Activated T-cell treated with anti-CD3 and anti-CD28 coated beads, Interleukin-2, amount 50 U/mL, for 4 hours (primary cell): ENCODE data around the gene TERB1. TPM values are rescaled to one million over a fixed set of nuclear protein-coding genes. Genes with fewer than 3 reads are reported as not detected.
"Not testable (repeated sequence)": the region's sequence is repeated elsewhere in the genome, so short reads cannot be mapped to it uniquely, and the experiment has no call there.

Experiments
- ATAC-seq, 2 donors: fragments of 200-7000 bp; cut with Tn5 transposase; one replicate each; pipeline ENCODE4 v1.10.0; 2021
- DNase-seq: peaks from one replicate; pipeline ENCODE4 v3.0.0-alpha.2; 2020
- H3K27me3 Mint-ChIP-seq: one replicate; pipeline ENCODE4 v1.8.0; 2021; ENCODE audit warnings: low read depth, mixed read lengths
- H3K36me3 Mint-ChIP-seq: one replicate; pipeline ENCODE4 v1.8.0; 2022; ENCODE audit warnings: mixed read lengths; ENCODE audit not compliant: insufficient read depth
- H3K4me1 Mint-ChIP-seq: one replicate; pipeline ENCODE4 v1.8.0; 2021; ENCODE audit warnings: low read depth, mixed read lengths
- H3K4me3 Mint-ChIP-seq: one replicate; pipeline ENCODE4 v1.8.0; 2021; ENCODE audit warnings: mild to moderate bottlenecking, moderate library complexity, mixed read lengths
- H3K9me3 Mint-ChIP-seq: one replicate; pipeline ENCODE4 v1.8.0; 2021; ENCODE audit warnings: mixed read lengths
- total RNA-seq, 3 donors: library from RNA; stranded (reverse); gene quantifications; one replicate each; pipeline ENCODE4 v1.2.1, GENCODE V29; 2021

The TERB1 gene
- total RNA-seq, 3 donors from 2014 or later: not detected

DNA sequence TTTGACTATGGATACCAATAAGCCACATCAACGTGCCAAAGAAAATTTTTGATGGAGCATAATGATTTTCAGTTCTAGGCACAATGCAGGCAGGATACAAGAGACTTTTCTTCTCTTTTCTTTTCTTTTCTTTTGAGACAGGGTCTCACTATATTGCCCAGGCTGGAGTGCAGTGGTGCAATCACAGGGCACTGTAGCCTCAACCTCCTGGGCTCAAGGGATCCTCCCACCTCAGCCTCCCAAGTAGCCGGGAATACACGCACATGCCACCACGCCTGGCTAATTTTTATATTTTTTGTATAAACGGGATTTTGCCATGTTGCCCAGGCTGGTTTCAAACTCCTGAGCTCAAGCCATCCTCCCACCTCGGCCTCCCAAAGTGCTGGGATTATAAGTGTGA, 7.4 kb downstream of the TERB1 start:
- not testable (repeated sequence) for H3K4me1 Mint-ChIP-seq, H3K9me3 Mint-ChIP-seq, ATAC-seq, H3K4me3 Mint-ChIP-seq, H3K36me3 Mint-ChIP-seq, H3K27me3 Mint-ChIP-seq, DNase-seq

DNA sequence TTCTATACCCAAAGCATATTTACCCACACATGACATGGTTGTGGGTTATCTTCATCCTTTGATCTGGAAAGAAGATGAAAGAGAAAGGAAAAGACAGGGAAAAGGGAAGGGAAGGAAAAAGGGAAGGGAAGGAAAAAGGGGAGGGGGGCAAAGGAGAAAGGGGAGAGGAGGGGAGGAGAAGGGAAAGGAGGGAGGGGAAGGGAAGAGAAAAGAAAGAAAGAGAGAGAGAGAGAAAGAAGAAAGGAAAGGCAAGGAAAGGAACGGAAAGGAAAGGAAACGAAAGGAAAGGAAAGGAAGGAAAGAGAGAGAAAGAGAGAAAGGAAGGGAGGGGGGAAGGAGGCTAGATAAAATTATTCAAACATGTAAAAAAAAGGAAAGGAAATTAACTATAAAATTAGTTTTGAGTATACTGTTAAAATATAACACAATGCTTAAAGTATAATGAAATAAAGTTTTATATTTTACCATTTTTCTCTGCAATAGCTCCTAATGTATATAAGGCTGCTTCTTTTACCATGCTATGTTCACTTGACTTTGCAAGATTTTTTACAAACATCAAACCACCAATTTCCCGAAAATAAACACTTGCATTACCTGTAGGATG, 11.2 kb downstream of the TERB1 start:
- no peak overlapping the region for H3K4me3 Mint-ChIP-seq
- no peaks in the 10 kb centered on the region for H3K9me3 Mint-ChIP-seq
- no peaks in the 10 kb centered on the region for H3K4me1 Mint-ChIP-seq

DNA sequence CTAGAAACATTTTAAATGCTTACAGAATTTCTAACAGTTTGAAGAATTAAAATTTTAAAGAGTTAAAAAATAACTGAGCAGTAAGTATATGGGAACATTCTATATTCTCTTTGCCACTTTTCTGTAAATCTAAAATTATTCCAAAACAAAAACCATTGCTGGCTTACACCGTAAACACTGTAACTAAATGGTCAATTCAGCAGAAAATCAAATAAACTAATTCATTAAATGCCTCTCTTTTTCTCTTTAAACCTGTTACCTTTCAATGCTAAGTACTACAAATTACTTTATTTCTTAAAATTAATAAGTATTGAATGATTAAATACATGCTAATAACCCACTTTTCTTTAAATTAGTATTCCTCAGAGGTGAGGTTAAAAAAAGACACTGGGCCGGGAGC, 14.0 kb downstream of the TERB1 start:
- no peaks in the 10 kb centered on the region for H3K9me3 Mint-ChIP-seq
- no peaks in the 10 kb centered on the region for H3K36me3 Mint-ChIP-seq
- no peak for ATAC-seq
- H3K4me1 Mint-ChIP-seq: no peaks in the 10 kb centered on the region
- H3K4me3 Mint-ChIP-seq: no peak overlapping the region
- H3K27me3 Mint-ChIP-seq: no peaks in the 10 kb centered on the region
- no peak for DNase-seq

More for the DNA sequence above, 11.2 kb downstream of the TERB1 start:
- Mint-ChIP-seq H3K27me3 (no peaks in the 10 kb centered on the region), H3K36me3 (no peaks in the 10 kb centered on the region)
- ATAC-seq (no peak), DNase-seq (no peak)

DNA sequence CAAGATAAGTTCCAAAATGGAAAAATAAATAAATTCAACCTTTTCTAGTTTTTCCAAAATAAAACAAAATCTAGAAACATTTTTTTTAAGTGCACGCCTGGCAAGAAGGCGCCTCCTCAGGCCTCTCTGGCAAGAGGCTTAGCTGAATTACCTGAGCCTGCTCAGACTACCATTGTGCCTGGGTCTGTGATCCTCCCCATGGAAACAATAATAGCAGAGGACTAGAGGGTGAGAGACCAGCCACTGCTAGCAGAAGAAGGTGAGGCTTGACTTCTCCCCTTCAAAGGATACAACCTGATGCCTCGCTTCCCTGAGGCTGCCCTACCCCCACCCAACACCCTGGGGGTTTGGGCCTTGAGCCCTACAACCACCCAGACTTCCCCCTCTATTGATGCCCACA, 14.8 kb downstream of the TERB1 start:
- DNase-seq (no peak), ATAC-seq (no peak)
- H3K36me3 Mint-ChIP-seq: no peaks in the 10 kb centered on the region
- H3K27me3 Mint-ChIP-seq: no peaks in the 10 kb centered on the region
- H3K4me3 Mint-ChIP-seq: no peak overlapping the region
- H3K9me3 Mint-ChIP-seq: no peaks in the 10 kb centered on the region
- no peaks in the 10 kb centered on the region for H3K4me1 Mint-ChIP-seq

DNA sequence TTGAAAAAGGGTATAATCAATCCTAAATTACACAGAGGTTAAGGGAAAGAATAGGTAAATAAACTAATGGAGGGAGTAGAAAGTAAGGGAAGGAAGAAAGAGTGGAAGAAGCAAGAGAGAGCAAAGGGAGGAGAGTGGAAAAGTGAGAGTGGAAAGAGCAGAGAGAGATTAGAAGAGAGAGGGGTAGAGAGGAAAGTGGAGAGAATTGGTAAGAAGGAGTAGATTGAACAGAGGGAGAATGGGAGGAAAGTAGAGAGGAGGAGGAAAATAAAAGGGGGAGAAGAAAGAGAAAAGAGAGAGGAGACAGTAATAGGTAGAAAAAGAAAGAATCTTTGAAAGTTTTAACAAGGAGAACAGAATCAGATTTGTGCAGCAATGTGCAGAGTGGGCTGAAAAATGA, 24.9 kb downstream of the TERB1 start:
- Mint-ChIP-seq H3K4me3 (no peak overlapping the region), H3K9me3 (no peaks in the 10 kb centered on the region), H3K27me3 (no peaks in the 10 kb centered on the region), H3K36me3 (no peaks in the 10 kb centered on the region), H3K4me1 (no peaks in the 10 kb centered on the region)
- DNase-seq (no peak), ATAC-seq (no peak)

DNA sequence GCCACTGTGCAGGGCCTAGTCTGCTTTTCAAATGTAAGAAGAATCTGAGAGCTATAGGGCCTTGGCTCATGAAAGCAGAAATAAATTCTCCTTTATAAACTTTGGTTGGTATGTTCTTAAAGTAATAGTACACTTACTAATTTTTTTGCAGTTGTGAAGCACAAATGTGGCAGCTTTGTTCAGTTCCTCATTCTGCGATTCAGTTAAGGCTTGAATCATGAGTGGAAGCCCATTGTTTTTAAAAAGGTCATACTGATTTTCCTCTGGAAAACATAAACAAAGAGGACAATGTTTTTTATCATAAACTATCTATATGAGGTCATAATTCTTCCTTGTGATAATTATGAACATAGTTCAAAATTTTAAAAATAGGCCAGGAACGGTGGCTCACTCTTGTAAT, 26.4 kb downstream of the TERB1 start:
- no peak for DNase-seq
- H3K27me3 Mint-ChIP-seq: no peaks in the 10 kb centered on the region
- H3K36me3 Mint-ChIP-seq: no peaks in the 10 kb centered on the region
- H3K9me3 Mint-ChIP-seq: no peaks in the 10 kb centered on the region
- H3K4me1 Mint-ChIP-seq: no peaks in the 10 kb centered on the region
- no peak for ATAC-seq
- no peak overlapping the region for H3K4me3 Mint-ChIP-seq

DNA sequence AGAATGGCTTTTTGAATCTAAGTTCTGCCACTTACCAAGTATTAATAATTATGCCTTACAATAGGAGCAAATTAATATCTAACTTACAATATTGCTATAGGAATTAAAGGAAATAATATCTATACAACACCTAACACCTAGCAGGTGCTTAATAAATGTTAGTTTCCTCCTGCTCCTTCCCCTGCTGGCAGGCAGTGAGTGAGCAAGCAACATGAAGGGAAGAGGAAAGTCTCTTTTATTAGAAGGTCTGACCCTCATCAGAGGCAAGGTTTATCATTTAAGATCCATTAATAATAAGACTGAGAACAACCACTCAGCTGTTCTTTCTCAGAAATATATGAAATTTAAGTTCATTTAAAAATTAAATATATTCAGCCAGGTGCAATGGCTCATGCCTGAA, 43.3 kb downstream of the TERB1 start:
- H3K27me3 Mint-ChIP-seq: no peaks in the 10 kb centered on the region
- H3K36me3 Mint-ChIP-seq: no peaks in the 10 kb centered on the region
- H3K9me3 Mint-ChIP-seq: no peaks in the 10 kb centered on the region
- DNase-seq (no peak), ATAC-seq (no peak)
- H3K4me1 Mint-ChIP-seq: no peaks in the 10 kb centered on the region
- H3K4me3 Mint-ChIP-seq: no peak overlapping the region

DNA sequence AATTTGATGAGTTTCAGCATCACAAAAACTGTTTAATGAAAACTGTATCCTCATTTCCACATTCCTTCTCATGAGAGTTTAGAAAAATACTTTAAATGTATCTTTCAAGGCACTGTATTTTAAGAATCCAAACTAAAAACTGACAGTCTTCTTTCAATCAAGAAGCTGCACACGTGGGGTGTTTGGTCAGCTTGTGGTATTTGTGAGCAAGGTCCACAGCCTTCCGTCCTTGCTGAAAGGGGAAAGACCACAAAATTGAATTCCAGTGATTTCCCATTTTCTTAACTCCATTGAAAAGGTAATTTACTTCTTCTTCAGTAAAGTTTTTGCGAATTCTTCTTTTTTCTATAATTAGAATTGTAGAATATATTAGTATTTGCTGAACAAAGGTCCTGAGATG, 46.6 kb downstream of the TERB1 start:
- H3K36me3 Mint-ChIP-seq: no peaks in the 10 kb centered on the region
- H3K4me1 Mint-ChIP-seq: peaks cover 15% of the 10 kb centered on the region
- H3K9me3 Mint-ChIP-seq: no peaks in the 10 kb centered on the region
- peaks cover 4% of the 10 kb centered on the region for H3K27me3 Mint-ChIP-seq
- no peak for DNase-seq
- H3K4me3 Mint-ChIP-seq: no peak overlapping the region
- no peak for ATAC-seq

DNA sequence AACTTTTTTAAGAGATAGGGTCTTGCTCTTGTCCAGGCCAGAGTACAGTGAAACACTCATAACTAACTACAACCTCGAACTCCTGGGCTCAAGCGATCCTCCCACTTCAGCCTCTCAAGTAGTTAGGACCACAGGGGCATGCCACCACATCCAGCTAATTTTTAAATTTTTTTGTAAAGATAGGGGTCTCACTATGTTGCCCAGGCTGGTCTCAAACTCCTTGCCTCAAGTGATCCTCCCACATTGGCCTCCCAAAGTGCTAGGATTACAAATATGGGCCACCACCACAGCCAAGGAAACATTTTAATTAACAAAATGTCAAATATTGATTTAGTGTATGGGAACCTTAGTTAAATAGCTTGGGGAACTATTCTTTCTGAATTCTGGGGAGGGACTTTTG, 47.2 kb downstream of the TERB1 start:
- ATAC-seq (no peak), DNase-seq (no peak)
- no peaks in the 10 kb centered on the region for H3K9me3 Mint-ChIP-seq
- H3K4me3 Mint-ChIP-seq: no peak overlapping the region
- H3K36me3 Mint-ChIP-seq: peaks cover 2% of the 10 kb centered on the region
- H3K4me1 Mint-ChIP-seq: peaks cover 21% of the 10 kb centered on the region
- H3K27me3 Mint-ChIP-seq: peaks cover 4% of the 10 kb centered on the region

DNA sequence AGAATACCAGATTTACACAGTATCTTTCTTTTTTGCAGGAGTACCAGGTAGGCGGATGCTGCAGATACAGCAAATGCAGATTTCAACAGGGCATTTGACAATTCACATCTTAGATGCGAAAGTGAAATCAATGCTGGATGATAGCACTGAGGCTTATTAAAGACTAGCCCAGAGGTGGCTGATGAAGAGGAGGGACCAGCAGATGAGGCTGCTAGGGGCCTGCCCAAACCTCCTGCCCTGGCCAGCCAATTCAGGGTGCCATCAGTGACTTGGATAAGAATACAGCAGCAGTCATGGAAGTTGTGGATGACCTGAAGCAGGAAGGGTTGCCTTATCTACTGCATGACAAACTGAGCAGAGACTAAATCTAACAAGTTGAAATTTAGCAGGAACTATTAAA, 48.4 kb downstream of the TERB1 start:
- ATAC-seq (no peak), DNase-seq (no peak)
- Mint-ChIP-seq H3K36me3 (peaks cover 11% of the 10 kb centered on the region), H3K9me3 (no peaks in the 10 kb centered on the region), H3K27me3 (peaks cover 4% of the 10 kb centered on the region), H3K4me1 (peaks cover 30% of the 10 kb centered on the region), H3K4me3 (no peak overlapping the region)

DNA sequence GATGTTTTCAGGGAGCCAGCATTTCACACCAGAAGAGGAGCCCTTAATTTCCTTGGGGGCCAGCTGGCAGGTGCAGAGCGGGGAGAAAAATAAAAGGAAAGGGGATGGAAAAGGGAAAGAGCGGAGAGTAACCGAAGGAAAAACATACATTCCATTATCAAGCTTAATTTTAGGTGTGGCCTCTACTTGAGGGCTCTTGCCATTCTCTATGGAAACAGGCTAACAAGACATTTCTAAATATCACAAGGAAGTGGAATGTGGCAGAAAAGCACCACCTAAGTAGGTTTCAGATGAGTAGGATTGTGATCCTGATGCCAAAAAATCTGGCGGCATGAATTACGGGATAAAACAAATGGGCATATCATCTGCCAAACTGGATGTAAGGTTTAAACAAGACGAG, 49.0 kb downstream of the TERB1 start:
- ATAC-seq: no peak
- Mint-ChIP-seq H3K9me3 (no peaks in the 10 kb centered on the region), H3K27me3 (peaks cover 4% of the 10 kb centered on the region), H3K4me1 (peaks cover 30% of the 10 kb centered on the region), H3K4me3 (peak overlapping the region; percentile 80), H3K36me3 (peaks cover 11% of the 10 kb centered on the region)
- no peak for DNase-seq

DNA sequence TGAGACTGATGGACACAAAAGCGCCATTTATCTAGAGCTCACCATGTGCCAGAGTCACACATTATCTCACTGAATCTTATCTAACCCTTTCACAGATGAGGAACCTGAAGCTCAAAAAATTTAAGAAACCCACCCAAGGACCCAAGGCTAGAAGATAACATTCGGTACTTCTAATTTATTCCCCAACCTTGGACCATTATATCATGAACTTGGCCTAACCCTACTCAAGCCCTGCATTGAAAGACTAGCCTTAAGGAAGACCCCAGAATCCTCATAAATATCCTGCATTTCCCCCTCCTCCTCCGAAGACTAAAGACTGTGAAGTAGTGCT, 49.4 kb downstream of the TERB1 start:
- ATAC-seq: no peak
- Mint-ChIP-seq H3K4me1 (peaks cover 33% of the 10 kb centered on the region), H3K27me3 (peaks cover 4% of the 10 kb centered on the region), H3K4me3 (peak overlapping the region; percentile 80), H3K36me3 (peaks cover 11% of the 10 kb centered on the region), H3K9me3 (no peaks in the 10 kb centered on the region)
- DNase-seq: no peak

DNA sequence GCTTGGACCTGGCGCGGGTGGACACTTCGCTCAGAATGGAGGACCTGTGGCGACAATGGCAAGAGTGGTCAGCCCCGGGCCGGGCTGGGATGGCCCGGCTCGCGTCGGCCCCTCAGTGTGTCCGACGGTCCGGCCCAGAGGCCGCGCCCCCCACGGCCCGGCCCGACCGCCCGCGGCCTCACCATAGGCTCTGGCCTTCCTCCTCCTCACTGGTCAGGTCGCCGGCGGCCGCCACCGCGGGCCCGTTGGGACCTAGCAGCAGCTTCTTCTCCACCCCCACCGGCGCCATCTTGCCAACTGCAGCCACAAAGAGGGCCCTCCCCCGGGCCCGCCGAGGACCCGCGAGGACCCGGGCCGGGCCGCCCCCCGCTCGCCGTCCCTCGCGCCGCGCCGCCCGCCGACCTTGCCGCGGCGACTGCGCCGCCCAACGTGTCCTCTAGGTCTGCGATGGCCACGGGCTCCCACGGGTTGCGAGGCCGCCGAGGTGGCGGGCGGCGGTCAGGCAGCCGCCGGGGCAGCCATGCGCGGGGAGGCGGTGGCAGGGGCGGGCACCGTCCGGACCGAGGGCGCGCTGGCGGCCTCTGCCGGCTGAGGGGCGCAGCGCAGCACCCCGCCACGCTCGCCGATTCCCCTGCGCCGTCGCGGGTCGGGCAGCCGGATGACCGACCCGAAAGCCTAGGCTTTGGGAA, 49.9 kb downstream of the TERB1 start, which contains the start of gene DYNC1LI2:
DYNC1LI2 (minus strand) TSS at position 307 of the 689 bp plus-strand sequence; CDS start at position 289, 18 bp downstream.
- H3K4me3 Mint-ChIP-seq: peak within 1 kb of the TSS; percentile 88

DNA sequence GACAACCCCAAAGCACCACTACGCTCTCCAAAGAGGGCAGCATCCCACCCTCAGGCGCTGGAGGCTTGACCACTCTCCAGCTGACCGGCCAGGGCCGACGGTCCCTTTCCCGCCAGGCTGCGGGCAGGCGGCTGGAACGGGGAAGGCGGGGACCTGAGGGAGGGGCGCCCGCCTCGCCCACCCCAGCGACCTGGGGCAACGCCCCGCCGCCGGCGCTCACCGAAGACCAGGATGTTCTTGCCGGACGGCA, 50.4 kb downstream of the TERB1 start:
- H3K4me1 Mint-ChIP-seq: peaks cover 41% of the 10 kb centered on the region

More for the DNA sequence above, 49.9 kb downstream of the TERB1 start, which contains the start of gene DYNC1LI2:
- Mint-ChIP-seq H3K9me3 (no peaks in the 10 kb centered on the region), H3K27me3 (peaks cover 4% of the 10 kb centered on the region), H3K4me1 (peaks cover 38% of the 10 kb centered on the region), H3K36me3 (peaks cover 15% of the 10 kb centered on the region)
- DNase-seq: peak; percentile 71
- peak; percentile 94 to 95 for ATAC-seq

DNA sequence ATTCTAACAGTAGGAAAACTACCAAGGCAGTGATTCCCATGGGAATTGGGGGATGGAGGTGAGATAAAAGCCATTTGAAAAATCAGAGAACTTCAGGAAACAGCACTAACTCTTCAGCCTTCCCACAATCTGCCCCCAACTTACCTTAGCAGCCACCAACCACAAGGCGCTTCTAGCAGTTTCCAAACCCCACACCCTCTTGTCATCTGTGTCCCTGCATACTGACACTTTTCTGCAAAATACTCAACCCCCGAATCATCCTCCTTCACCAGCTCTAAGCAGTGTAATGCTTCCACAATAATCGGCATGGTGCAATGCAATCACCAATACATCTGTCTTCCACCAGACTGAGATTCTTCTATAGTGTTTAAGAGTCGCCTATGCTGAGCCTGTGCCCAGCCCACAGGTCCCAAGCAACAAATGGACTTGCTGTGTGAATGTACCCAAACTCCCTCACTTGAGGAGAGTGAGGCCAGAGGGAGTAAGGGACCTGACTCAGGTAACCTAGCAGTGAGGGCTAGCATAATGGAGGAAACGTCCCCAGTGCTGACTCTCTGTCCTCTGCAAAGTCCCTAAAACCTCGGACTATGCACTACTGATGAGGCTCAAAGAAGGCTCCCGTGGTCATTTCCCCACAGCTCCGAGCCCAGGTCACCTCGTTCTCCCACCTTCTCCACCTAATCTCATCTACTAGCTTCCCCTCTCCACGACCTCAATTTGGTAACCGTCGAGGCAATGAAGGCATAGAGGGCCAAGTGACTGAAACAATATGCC, 50.9 kb downstream of the TERB1 start:
- DNase-seq: no peak
- H3K36me3 Mint-ChIP-seq: peaks cover 19% of the 10 kb centered on the region
- H3K4me1 Mint-ChIP-seq: peaks cover 41% of the 10 kb centered on the region
- no peak for ATAC-seq
- H3K9me3 Mint-ChIP-seq: no peaks in the 10 kb centered on the region
- peak overlapping the region; percentile 88 for H3K4me3 Mint-ChIP-seq
- peaks cover 4% of the 10 kb centered on the region for H3K27me3 Mint-ChIP-seq

More for the DNA sequence above, 50.4 kb downstream of the TERB1 start:
- H3K36me3 Mint-ChIP-seq: peaks cover 19% of the 10 kb centered on the region
- no peaks in the 10 kb centered on the region for H3K9me3 Mint-ChIP-seq
- H3K27me3 Mint-ChIP-seq: peaks cover 4% of the 10 kb centered on the region
- H3K4me3 Mint-ChIP-seq: peak overlapping the region; percentile 88
- ATAC-seq: peak; percentile 35 to 42
- no peak for DNase-seq
